Cortex of kidney (tissue), 1 donor: ENCODE measurements around the gene VIPR1.

Experiments
- DNase-seq: peaks from one replicate; lab custom pipeline; 2025; lab: John Stamatoyannopoulos, UW

The VIPR1 gene

DNA sequence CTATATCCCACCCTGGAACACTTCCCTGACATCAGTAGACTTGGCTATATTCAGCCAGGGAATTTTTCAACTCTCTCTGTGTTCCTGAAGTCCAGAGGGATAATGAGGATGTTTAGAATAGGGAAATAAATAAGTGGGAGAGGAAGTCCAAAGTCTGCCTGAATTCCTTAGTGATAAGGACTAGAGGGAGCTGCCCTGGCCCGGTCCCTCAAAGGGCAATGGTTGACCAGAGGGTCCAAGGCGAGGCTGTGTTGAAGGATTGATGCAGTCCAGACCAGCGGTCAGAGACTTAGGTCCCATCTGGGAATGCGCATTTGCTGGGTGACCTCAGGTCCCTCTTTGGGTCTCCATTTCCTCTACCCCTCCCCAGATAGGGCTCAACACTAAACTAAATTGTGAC, 7.9 kb downstream of the VIPR1 start:
- no peak for DNase-seq

- DNase-seq = no peak
Observed at GRCh38 chr3:42511201-42511600, 8.8 kb downstream of the VIPR1 start.

- DNase-seq = no peak
Observed at GRCh38 chr3:42511736-42512135, 9.3 kb downstream of the VIPR1 start.

DNA sequence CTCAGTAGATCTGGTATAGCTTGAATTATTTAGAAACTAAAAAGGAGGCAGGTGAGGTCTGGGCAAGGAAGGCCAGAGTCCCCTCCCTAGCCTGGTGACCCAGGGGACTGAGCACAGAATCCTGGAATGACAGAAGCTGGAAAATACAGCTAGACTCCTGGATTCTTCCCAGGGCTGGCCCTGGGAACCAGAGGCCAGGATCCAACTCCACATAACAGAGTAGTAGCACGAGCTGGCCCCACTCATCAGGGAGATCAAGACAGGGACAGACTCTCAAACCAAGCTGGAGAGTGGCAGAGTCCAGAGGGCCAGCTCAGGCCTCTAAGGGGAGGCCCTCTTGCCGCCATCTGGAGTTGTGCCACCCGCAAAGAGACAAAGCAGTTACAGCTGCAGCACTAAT, 10.7 kb downstream of the VIPR1 start:
- DNase-seq = no peak

DNA sequence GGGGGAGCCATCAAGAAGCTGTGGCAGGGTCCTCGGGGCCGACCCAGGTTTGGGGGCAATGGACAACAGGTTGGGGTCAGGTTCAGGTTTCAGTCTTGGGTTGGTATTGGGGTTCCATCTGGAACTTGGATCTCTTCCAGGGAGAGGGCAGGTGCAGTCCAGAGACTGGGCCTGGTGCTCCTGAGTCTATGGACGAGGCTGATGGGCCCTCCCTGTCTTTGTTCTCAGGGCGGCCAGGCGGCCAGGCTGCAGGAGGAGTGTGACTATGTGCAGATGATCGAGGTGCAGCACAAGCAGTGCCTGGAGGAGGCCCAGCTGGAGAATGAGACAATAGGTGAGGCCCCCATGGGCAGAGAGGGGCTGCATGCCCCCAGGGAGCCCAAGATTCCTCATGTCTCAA, 11.1 kb downstream of the VIPR1 start:
- DNase-seq = no peak

DNA sequence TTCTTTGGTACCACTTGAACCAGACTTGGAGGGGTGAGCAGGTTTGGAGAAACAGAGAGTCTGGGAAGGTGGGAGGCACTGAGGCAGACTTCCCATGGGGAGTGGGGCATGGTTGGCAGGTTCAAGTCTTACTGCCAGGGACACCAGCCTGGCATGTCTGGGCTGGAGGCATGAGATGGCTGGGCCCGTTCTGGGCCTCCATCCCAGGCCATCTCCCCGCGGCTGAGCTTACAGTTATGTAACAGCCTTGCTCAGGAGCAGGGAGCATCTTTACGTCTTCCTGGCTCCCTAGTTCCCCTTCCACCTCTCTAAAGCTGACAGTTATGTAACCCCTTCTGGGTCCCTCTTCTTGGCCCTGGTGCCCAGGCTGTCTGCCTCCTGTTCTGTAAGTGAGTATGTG, 12.4 kb downstream of the VIPR1 start:
- no peak for DNase-seq

GRCh38 chr3:42515391-42515916, 13.0 kb downstream of the VIPR1 start:
- no peak for DNase-seq

GRCh38 chr3:42515976-42516375, 13.5 kb downstream of the VIPR1 start:
- DNase-seq = no peak

- DNase-seq = no peak
Observed at GRCh38 chr3:42516443-42516842, 14.0 kb downstream of the VIPR1 start.

DNA sequence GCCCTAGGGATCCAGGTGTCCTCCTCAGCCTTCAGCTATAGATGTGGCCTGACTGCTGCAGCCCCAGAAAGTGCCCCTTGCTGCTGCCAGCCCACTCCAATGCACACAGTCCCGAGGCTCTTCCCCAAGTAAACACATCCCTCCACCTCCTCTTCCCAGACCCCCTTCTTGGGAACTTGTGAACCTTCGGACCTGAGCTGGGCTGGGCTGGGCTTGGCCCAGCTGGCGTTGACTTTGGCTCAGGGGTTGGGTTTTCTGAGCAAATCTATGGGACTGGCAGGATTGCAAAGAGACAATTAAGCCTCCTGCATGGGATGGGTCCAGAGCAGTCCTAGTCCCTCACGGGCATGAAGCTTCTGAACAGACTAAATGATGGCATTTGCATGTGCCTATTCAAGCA, 14.7 kb downstream of the VIPR1 start:
- no peak for DNase-seq

GRCh38 chr3:42518800-42519567, 16.5 kb downstream of the VIPR1 start:
- no peak for DNase-seq

GRCh38 chr3:42519568-42519962, 17.1 kb downstream of the VIPR1 start:
- DNase-seq = no peak

GRCh38 chr3:42520336-42520735, 17.9 kb downstream of the VIPR1 start:
- no peak for DNase-seq

GRCh38 chr3:42520906-42521305, 18.5 kb downstream of the VIPR1 start:
- DNase-seq = no peak

- DNase-seq = no peak
Observed at GRCh38 chr3:42524751-42525150, 22.3 kb downstream of the VIPR1 start.

DNA sequence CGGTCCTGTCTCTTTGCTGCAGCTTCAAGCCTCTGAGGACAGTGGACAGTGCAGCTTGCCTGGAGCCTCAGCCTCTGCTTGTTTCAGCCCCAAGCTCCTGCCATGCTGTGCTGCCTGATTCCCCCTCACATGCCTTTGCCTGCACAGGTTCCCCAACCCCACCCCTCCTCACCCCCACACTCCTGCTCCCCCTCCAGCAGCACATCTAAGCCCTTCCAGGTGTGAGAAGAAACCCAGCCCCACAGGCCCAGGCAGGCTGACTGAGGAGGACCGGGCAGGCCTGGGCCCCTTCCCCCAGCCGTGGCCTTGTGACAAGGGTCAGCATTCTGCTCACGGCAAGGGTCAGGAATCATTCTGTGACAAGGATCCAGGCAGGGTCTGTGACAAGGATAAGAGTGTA, 22.8 kb downstream of the VIPR1 start:
- no peak for DNase-seq

DNA sequence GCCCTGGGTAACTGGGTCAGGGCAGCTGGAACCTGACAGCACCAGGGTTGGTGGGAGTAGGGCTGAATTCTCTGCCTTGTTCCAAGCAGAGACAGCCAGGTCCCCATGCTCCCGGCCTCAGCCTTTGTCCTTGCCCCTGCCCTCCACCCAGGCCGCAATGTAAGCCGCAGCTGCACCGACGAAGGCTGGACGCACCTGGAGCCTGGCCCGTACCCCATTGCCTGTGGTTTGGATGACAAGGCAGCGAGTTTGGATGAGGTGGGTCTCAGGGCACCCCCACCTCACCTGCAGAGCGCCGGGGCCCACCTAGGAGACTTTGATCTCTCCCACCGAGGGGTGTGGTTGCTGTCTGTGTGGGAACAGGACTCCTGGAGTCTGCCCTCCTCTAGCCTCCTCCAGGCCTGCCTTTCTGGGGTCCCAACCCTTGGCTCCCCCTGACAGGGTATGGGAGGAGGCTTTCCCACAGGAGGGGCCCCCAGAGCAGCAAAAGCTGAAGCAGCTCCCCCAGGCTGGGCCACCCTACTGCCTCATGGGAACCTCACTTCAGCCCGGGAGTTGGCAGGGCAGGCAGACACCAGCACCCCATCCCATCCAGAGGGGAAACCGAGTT, 23.4 kb downstream of the VIPR1 start:
- no peak for DNase-seq

GRCh38 chr3:42526616-42527367, 24.3 kb downstream of the VIPR1 start:
- no peak for DNase-seq

GRCh38 chr3:42527368-42527917, 25.0 kb downstream of the VIPR1 start:
- no peak for DNase-seq

GRCh38 chr3:42529468-42529867, 27.0 kb downstream of the VIPR1 start:
- DNase-seq = no peak

GRCh38 chr3:42530073-42530472, 27.6 kb downstream of the VIPR1 start:
- no peak for DNase-seq

DNA sequence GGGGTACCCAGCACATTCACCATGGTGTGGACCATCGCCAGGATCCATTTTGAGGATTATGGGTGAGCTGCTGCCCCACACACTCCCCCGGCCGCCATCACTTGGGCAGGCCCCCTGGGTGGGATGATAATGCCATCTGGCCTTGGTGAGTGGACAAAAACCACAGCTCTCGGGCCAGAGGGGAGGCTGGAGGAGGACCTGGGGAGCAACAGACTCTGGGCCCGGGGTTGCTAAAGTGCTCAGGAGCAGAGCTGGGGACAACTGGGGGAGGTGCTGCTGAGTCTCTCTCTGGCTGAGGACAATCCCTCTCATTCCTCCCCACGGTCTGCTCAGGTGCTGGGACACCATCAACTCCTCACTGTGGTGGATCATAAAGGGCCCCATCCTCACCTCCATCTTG, 29.0 kb downstream of the VIPR1 start:
- DNase-seq = no peak

DNA sequence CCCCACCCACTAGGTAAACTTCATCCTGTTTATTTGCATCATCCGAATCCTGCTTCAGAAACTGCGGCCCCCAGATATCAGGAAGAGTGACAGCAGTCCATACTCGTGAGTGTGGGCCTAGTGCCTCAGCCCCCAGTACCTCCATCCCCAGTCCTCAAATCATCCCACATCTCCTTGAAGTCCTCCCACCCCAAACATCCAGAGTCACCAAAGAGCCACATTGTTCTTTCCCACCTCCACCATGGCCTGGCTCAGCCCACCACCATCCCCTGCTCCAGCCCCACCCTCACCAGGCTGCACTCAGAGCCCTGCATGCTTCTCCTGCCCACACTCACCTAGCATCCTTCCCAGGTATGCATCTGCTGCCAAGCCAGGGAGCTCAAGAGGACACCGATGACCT, 29.8 kb downstream of the VIPR1 start:
- no peak for DNase-seq
